Measurements from ENCODE around the gene SUSD6. TPM values are rescaled to one million over a fixed set of nuclear protein-coding genes. Genes with fewer than 3 reads are reported as not detected.
A peak's percentile ranks its signal among the peaks of the same experiment; 100 is the strongest.

The SUSD6 gene
- total RNA-seq (2014; rRNA removed; shearing (Covaris generic)): 7.2 and 8.6 TPM in 2 replicates

GRCh38 chr14:69611172-69612013, at the start of gene SUSD6:
SUSD6 (plus strand) TSS chr14:69611596; CDS start chr14:69658593, 46,997 bp downstream.
- DNase-seq (ENCODE audit: low read depth): peak; percentile 85

GRCh38 chr14:69561893-69562292, 49.5 kb upstream of the SUSD6 start:
- no peak for DNase-seq (ENCODE audit: low read depth)

- no peak for DNase-seq (ENCODE audit: low read depth)
Measured at GRCh38 chr14:69567563-69567962, 43.8 kb upstream of the SUSD6 start.

- DNase-seq (ENCODE audit: low read depth): no peak
Measured at GRCh38 chr14:69569859-69570258, 41.5 kb upstream of the SUSD6 start.

- no peak for DNase-seq (ENCODE audit: low read depth)
Measured at GRCh38 chr14:69570836-69571330, 40.5 kb upstream of the SUSD6 start.

GRCh38 chr14:69571449-69572029, 39.9 kb upstream of the SUSD6 start:
- DNase-seq (ENCODE audit: low read depth): no peak

- DNase-seq (ENCODE audit: low read depth): no peak
Measured at GRCh38 chr14:69572030-69572840, 39.2 kb upstream of the SUSD6 start.

- DNase-seq (ENCODE audit: low read depth): no peak
Measured at GRCh38 chr14:69572841-69573135, 38.6 kb upstream of the SUSD6 start.

GRCh38 chr14:69573205-69573830, 38.1 kb upstream of the SUSD6 start:
- no peak for DNase-seq (ENCODE audit: low read depth)

- no peak for DNase-seq (ENCODE audit: low read depth)
Measured at GRCh38 chr14:69573831-69574262, 37.5 kb upstream of the SUSD6 start.

GRCh38 chr14:69574263-69574953, 37.0 kb upstream of the SUSD6 start, which contains the start of gene CCDC177:
CCDC177 (minus strand) TSS chr14:69574871; CDS start chr14:69573622, 1,249 bp downstream.
- DNase-seq (ENCODE audit: low read depth): peak; percentile 48

GRCh38 chr14:69574954-69575295, 36.5 kb upstream of the SUSD6 start:
- no peak for DNase-seq (ENCODE audit: low read depth)

- DNase-seq (ENCODE audit: low read depth): no peak
Measured at GRCh38 chr14:69579476-69579875, 31.9 kb upstream of the SUSD6 start.

GRCh38 chr14:69580009-69580577, 31.3 kb upstream of the SUSD6 start:
- DNase-seq (ENCODE audit: low read depth): peak; percentile 52

- no peak for DNase-seq (ENCODE audit: low read depth)
Measured at GRCh38 chr14:69581316-69581935, 30.0 kb upstream of the SUSD6 start.

- DNase-seq (ENCODE audit: low read depth): peak; percentile 29
Measured at GRCh38 chr14:69582212-69582611, 29.2 kb upstream of the SUSD6 start.

GRCh38 chr14:69582829-69583228, 28.6 kb upstream of the SUSD6 start:
- no peak for DNase-seq (ENCODE audit: low read depth)

GRCh38 chr14:69584389-69584788, 27.0 kb upstream of the SUSD6 start:
- DNase-seq (ENCODE audit: low read depth): no peak

GRCh38 chr14:69586404-69586803, 25.0 kb upstream of the SUSD6 start:
- DNase-seq (ENCODE audit: low read depth): no peak

GRCh38 chr14:69587389-69587788, 24.0 kb upstream of the SUSD6 start:
- DNase-seq (ENCODE audit: low read depth): no peak
